K562 (cell line): ENCODE results near the gene JAG2.

Source experiments
- CTCF ChIP-seq, 3 experiments: IDR thresholded peaks in 2 of 3; conservative IDR thresholded peaks in 1 of 3; 2 replicates each; pipeline ENCODE4 v1.5.1; 2011 to 2012; ENCODE audit warnings: low read length in 3 of 3, mild to moderate bottlenecking in 3 of 3, control low read depth in 2 of 3, improper control_type of control experiment in 1 of 3, inconsistent platforms in 1 of 3, low read depth in 1 of 3, mixed read lengths in 1 of 3, moderate library complexity in 1 of 3; ENCODE audit not compliant: insufficient read depth in 2 of 3
- EZH2 ChIP-seq: IDR thresholded peaks from 2 replicates; pipeline ENCODE4 v1.6.1; 2012; ENCODE audit warnings: low read depth, mild to moderate bottlenecking, inconsistent platforms, low read length, borderline replicate concordance
- FOS ChIP-seq: IDR thresholded peaks from 3 replicates; pipeline ENCODE4 v1.6.1; 2011; ENCODE audit not compliant: insufficient read length; ENCODE audit errors: extremely low read depth
- HDAC2 ChIP-seq: fragments of 450-650 bp; IDR thresholded peaks from 2 replicates; pipeline ENCODE4 v1.6.1; 2016; ENCODE audit warnings: mild to moderate bottlenecking
- HOXB6 ChIP-seq: fragments of 250-450 bp; sonication (Bioruptor Pico); IDR thresholded peaks from 2 replicates; pipeline ENCODE4 v1.5.1; 2022; ENCODE audit warnings: mild to moderate bottlenecking, borderline replicate concordance
- JUND ChIP-seq, 2 experiments: IDR thresholded peaks; 2 replicates in 1 of 2; 3 replicates in 1 of 2; pipeline ENCODE4 v1.6.1; 2011; ENCODE audit warnings: borderline replicate concordance in 2 of 2, low read depth in 2 of 2, low read length in 2 of 2, improper control_type of control experiment in 1 of 2, missing biosample characterization in 1 of 2, missing genetic modification characterization in 1 of 2, missing genetic modification reagents in 1 of 2
- MYNN ChIP-seq, 2 experiments: sonication (generic); formaldehyde crosslinking in 1 of 2; IDR thresholded peaks; 2 replicates each; pipeline versions ENCODE4 v1.5.0 to v1.6.1; 2016 to 2020; ENCODE audit warnings: antibody characterized with exemption in 1 of 2, missing genetic modification reagents in 1 of 2
- POLR2A ChIP-seq: fragments of 450-650 bp; conservative IDR thresholded peaks from 2 replicates; pipeline ENCODE4 v1.6.1; 2016

- TF ChIP-seq JUND (IDR thresholded peaks at IDR 0.05; ENCODE audit: borderline replicate concordance, low read depth, low read length) (no peak), JUND (tag; IDR thresholded peaks at IDR 0.05; ENCODE audit: borderline replicate concordance, low read depth, low read length) (no peak), CTCF (IDR thresholded peaks at IDR 0.05 in 2 of 3, conservative IDR thresholded peaks at IDR 0.05 in 1 of 3; ENCODE audit: insufficient read depth in 2 of 3, low read depth in 1 of 3, low read length in 3 of 3) (no peak), POLR2A (no peak), HDAC2 (no peak), HOXB6 (CRISPR knock-in tag) (no peak), MYNN (IDR thresholded peaks at IDR 0.05) (no peak), MYNN (CRISPR knock-in tag; IDR thresholded peaks at IDR 0.05) (no peak), EZH2 (no peak), FOS (no peak)
Measured at GRCh38 chr14:105092171-105093037, 76.2 kb downstream of the JAG2 start.
